Renal cortex interstitium (tissue), 11 donors: Measurements from ENCODE around the gene RPS15. TPM values are rescaled to one million over a fixed set of nuclear protein-coding genes. Genes with fewer than 3 reads are reported as not detected.
"Not testable (repeated sequence)": the region's sequence is repeated elsewhere in the genome, so short reads cannot be mapped to it uniquely, and the experiment has no call there.

Experiments
- DNase-seq, 11 donors: peaks; one replicate each; pipeline ENCODE4 v3.0.0-alpha.2; 2013; ENCODE audit warnings: low read depth in 9 of 11, low spot score in 4 of 11; ENCODE audit errors: extremely low read depth in 1 of 11
- polyA plus RNA-seq, 3 donors: library from polyadenylated mRNA; unstranded; fragments of 120-200 nt; gene quantifications; one replicate each; pipeline ENCODE4 v1.2.1, GENCODE V29; 2013; ENCODE audit not compliant: insufficient read length in 3 of 3

Gene RPS15
- polyA plus RNA-seq, 3 donors = 587 to 892 (median 766) TPM

DNA sequence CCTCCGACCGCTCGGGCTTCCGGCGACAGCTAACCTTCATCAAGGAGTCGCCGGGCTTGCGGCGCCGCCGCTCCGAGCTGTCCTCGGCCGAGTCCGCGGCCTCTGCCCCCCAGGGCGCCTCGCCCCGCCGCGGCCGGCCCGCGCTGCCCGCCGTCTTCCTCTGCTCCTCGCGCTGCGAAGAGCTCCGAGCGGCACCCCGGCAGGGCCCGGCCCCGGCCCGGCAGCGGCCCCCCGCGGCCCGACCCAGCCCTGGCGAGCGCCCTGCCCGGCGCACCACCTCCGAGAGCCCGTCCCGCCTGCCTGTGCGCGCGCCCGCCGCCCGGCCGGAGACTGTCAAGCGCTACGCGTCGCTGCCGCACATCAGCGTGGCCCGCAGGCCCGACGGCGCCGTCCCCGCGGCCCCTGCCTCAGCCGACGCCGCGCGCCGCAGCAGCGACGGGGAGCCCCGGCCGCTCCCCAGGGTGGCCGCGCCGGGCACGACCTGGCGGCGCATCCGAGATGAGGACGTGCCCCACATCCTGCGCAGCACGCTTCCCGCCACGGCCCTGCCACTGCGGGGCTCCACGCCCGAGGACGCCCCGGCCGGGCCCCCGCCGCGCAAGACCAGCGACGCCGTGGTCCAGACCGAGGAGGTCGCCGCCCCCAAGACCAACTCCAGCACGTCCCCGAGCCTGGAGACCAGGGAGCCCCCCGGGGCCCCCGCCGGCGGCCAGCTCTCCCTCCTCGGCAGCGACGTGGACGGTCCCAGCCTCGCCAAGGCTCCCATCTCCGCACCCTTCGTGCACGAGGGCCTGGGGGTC is 31.3 kb downstream of the RPS15 start:
- DNase-seq = no peak

DNA sequence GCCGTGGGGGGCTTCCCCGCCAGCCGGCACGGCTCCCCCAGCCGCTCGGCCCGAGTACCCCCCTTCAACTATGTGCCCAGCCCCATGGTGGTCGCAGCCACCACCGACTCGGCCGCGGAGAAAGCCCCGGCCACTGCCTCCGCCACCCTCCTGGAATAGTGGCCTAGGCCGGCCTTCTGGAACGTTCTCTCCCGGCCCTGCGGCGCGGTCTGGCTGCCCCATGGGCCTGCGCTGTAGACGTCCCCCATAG is 31.8 kb downstream of the RPS15 start:
- DNase-seq = no peak

DNA sequence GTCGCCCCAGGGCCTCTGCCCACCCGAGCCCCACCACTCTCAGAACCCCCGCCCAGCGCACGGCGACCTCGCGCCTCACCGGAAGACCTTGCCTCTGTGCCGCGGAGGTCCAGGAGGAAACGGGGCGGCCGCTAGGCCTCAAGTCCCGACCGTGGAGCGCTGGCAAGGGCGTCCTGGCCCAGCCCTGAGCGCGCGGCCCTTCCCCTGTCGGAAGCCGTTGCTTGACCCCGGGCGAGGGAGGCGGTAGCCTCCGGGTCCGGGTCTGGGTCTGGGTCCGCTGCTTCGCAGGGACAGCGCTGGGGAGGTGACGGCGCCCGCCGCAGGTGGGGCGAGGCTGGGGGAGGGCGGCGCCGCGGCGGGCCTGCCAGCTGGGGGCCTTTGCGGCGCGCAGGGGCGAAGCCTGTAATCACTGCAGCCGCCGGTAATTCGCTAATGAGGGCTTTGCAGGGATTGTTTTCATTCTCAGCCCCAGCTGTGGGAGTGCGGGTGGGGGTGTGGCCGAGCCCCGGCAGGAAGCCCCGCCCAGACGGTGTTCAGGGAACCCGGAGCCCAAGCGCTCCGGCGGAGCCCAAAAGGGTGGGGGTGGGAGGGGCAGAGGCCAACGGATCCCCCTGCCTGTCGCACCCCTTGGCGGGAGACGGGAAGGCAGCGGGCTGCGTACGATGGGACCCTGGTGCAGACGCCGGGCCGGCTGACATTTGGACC is 32.3 kb downstream of the RPS15 start:
- DNase-seq = no peak

DNA sequence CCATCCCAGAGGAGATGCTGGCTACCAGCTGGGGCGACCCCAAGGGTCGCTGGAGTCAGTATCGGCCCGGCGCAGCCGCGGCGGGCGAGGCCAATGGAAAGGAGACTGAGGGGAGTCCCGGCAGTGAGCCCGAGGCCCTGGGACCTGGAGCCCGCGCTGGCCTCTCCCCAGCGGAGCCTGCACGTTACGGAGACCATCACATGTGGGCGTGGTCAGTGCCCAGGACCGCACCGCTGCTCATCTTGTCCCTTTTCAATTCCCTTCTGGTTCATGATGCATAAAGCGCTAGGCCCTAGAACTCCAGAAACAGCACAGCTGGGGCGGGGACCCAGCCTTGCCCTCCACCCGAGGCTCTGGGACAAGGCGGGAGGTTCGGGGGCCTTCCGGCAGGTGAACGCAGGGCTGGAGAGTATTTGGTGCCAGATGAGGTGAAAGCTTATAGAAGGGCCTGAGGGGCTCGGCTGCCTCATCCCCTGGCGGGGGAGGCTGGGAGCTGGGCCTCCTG is 32.9 kb downstream of the RPS15 start:
- no peak for DNase-seq

DNA sequence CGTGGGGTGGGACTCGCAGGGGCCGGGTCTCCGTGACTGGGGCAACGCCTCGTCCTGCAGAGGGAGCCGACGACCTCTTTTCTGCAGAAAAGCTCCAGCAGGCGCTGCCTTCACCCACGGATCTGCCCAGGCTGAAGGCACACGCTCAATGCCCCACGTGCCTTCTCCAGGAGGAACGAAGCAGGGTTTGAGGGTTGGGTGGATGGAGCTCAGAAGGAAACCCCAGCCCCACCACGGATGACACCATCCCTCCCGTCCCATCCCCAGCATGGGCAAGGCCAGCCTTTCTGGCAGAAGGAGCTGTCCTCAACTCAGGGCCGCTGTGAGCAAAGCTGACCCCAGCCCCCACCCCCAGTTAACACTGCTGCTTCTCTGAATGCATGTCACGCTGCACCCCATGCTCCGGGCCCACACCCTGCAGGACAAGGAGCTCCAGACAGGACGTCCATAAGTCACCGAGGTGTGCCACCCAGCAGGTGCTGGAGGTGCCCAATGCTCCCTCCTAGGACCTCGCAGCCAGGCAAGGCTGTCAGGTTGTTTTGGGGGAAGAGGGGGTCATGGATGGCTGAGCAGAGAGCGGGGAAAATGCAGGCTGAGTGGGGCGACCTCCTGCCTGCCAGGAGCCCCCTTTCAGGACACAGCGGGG is 33.4 kb downstream of the RPS15 start:
- DNase-seq = no peak

DNA sequence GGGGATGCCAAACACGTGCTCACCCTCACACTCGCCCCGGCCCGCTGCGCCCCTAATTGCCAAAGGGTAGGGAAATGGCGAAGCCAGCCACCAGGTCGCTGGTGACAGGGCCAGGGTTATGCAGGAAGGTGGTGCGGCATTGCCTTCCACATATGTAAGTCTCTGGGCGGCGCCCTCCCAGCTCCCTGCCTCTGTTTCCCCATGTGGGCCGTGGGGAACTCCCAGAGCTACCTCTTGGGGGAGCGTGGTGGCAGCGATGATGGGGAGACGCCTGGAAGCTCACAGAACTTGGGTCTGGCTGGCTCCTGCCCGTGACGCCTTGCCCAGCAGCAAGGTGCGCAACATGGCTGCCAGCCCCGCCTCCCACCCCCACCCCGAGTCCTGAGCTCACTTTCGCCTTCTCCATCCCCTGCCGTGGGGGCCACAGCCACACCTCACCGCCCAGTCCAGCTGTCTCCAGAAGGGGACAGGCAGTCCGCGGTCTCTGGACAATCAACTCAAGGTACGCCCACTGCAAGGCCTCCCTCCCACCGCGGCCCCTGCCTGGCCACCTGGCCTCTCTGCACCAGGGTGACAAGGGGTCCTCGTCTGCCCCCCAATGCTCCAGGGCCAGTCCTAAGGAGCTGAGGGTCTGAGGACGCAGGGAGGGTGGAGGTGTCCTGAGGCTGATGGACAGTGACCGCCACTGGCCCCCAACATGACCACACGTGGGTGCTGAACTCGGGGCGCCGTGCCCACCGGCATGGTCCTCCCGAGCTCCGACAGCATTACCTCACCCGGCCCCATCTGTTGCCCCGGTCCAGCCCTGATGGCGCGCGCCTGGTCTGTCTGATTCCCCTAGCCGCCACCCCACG is 34.3 kb downstream of the RPS15 start:
- DNase-seq = no peak

DNA sequence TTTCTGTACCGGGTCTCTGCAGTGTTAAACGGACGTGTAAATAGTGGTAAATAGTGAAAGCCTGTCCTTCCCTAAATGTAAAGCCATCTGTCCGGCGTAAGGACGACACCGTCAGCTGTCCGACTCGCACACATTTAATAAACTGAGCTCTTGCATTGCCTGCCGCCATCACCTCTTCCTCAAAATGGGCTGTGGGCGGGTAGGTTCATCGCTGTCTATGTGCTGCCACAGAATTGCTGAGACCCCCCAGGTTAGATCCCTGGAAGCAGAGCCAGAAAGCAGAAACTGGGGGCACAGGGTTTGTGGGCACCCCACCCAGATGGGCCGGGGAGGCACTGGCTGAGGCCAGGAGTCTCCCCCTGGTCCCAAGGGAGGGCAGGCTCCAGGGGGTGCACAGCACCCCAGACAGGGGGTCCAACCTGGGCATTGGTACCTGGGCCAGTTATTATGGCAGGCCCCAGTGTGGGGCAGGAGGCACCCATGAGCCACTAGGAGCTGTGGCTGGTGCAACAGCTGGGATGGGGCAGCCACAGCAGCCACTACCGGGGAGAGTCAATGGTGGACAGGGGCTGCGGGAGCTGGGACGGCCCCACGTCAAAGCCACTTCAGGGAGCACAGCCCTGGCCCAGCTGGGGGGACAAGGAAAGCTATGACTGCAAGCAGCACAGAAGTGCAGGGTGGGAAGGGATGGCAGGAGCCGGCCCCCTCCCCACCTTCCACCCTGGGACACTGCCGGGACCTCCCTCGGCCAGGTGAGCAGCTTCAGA is 35.1 kb downstream of the RPS15 start:
- no peak for DNase-seq

DNA sequence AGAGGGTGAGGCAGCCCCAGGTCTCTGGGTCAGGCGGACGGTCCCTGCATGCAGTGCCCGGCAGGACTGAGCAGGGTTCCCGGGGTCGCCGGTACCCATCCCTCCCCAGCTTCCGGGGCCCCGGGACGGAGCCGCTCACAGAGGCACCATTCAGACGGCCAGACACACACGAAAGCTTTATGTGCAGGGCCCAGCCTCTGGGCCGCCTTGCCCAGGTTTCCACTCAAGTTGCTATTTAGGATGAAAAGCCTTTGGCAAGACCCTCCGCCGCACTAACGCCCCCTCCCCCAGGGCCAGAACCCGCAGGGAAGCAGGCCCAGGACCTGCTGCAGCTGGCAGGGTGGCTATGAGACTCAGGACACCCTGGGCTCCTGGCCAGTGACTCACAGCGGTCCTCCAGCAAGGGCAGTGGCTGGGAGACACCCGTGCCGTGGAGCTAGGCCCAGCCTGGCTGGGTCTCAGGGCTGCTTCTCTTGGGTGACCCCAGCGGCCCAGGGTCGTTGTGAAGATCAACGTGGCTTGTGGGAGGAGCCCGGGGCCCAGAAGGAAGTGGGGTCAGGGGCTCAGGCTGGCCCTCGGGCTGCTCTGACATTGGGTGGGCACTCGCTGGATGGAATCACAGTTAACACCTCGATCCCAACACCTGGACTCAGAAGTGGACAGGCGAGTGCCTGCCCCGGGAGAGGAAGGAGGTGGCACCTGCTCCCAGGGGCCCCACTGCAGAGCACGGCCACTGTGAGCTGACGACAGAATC is 36.0 kb downstream of the RPS15 start:
- DNase-seq = no peak

DNA sequence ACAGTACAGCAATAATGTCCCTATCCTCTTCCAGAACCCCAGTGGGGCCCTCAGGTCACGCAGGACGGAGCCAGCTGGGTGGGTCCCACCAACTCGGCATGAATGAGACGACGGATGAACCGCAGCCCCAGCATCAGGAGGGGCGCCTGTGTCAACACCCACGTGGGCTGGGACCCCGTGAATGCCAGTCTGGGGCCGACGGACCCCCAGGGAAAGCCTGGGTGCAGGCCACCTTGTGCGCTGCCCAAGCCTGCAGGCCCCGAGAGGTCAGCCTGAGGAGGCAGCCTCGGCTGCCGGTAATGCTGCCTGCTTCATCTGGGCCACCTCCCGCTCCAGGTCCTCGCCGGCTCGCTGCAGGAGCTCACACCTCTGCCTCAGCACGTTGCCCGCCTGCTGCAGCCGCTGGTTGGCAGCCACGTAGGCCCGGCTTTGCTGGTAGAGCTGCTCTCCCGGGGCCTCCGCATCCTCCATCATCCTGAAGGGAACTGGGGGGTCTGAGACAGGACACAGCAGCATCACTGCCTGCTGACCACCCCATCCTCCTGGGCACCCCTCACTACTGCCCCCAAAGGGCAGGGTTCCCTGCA is 36.7 kb downstream of the RPS15 start:
- DNase-seq = no peak

DNA sequence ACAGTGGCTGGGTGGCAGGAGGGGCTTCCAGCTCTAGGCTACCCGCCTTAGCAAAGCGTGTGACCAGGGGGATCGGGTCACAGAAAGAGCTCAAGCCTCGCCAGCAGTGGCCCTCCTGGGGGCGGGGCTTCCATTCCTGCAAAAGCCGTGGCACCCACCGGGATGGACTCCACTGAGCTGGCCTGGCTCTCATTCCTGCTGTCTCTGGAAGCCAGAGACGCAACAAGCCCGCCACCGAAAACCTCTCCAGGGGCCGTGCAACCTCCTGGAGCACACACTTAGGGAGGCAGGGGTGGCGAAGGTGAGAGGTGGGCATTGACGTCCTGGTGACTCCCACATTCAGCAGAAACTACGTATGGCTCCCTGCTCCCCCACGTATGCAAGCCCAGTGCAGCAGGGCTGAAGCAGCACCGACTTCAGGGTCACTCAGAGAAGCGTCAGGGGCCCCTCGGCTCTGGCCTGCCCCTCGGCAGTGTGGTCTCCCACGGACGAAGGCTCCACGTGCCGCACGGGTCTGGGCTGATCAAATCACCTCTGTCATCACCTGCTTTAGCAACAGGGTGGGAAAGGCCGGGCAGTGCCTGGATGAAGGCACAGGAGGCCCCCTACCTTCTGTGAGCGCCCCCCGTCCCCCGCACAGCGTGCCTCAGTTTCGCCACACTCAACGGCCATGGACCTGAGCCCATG is 37.7 kb downstream of the RPS15 start:
- no peak for DNase-seq

DNA sequence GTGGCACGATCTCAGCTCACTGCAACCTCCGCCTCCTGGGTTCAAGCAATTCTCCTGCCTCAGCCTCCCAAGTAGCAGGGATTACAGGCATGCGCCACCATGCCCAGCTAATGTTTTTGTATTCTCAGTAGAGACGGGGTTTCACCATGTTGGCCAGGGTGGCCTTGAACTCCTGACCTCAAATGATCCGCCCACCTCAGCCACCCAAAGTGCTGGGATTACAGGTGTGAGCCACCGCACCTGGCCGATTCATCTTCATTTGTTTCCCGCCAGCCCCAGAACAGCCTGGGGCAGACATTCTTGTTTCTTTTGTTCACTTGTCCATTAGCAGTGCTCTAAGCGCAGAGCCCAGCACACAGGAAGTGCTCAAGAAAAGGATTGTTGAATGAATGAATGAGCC is 38.9 kb downstream of the RPS15 start:
- not testable (repeated sequence) for DNase-seq

DNA sequence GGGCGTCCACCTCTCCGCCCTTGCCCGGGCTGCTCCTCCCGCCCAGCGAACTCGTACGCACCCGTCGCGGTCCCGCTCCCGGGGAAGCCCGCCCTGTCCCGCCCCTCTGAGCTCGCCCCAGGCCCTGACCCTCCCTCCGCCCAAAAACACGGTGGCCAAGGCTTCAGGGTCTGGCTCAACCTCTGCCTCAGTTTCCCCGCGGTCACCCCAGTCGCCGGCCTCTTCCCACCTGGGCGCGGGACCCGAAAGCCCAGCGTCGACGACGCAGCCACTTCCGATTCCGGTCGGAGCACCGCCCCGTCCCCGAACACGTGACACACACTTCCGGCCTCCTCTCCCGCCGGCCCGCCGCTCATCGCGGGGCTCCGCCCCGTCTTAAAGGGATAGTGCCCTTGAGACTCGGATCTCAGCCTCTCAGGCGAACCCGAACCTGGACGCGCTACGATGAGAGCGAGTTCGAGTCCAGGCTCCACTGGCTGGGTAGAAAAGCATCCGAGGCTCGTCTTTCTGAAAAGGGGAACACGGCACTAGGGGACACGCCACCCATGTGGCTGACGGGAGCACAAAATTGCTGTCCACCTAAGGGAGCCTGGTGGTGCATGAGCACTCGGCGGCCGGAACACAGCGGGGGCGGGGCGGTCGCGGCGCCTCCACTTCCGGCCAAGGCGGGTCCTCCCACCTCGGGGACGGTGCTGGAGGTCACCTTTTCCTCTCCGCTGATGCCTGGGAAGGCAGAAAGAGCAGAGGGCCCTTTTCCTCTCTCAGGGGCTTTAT is 40.9 kb downstream of the RPS15 start, which contains the start of gene C19orf25:
C19orf25 (minus strand) TSS at position 282 of the 774 bp plus-strand sequence. CDS start 312 bp downstream, outside the sequence.
- DNase-seq = peak; percentile 75 to 90 (median 87)

DNA sequence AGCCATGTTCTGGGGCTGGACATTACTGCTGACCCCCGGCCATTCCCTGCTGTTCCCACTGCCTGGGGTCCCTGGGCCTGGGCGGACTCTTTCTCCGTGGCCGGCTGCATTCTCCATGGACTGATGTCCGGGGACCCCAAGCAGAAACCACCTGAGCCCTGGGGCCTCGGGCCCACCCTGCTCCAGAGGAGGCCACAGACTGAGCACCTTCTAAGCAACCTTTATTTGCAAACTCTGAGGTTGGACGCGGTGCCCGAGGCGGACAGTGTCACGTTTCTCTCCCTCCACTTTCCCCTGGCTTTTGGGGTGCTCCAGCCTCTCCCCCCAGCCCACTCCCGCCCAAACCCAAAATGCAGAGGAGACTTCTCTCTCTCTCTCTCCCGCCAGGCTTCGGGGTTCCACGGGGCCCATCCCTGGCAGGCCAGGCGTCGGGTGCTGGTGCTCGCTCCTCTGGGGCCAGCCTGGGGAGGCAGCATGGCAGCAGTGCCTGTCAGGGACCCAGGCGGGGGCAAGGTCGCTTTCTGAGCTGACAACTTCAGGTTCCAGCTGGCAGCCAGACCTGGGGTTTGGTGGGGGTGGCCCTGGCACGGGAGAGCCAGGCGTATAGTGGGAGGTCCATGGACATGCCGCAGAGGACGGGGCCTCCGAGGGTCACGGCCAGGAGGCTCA is 43.2 kb downstream of the RPS15 start:
- DNase-seq = no peak

DNA sequence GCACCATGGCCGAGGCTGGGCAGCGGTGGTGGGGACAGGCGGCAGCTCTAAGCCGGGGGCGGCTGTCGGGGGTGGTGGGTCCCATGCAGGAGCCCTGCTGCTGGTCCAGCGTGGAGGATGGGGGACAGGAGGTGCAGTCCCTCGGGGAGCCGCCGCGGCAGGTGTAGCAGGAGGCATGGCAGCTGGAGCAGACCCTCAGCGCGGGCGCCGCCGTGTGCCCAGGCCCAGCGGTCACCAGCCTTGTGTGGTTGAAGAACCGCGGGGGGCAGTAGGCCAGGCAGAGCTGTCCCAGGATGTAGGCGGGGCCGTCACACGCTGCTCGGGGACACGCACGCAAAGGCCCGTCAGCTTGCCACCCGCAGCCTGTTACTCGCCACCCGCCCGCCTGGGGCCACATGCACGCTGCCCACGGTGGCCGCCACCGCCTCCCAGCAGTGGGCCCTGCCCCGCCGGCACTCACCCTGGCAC is 43.7 kb downstream of the RPS15 start:
- no peak for DNase-seq

DNA sequence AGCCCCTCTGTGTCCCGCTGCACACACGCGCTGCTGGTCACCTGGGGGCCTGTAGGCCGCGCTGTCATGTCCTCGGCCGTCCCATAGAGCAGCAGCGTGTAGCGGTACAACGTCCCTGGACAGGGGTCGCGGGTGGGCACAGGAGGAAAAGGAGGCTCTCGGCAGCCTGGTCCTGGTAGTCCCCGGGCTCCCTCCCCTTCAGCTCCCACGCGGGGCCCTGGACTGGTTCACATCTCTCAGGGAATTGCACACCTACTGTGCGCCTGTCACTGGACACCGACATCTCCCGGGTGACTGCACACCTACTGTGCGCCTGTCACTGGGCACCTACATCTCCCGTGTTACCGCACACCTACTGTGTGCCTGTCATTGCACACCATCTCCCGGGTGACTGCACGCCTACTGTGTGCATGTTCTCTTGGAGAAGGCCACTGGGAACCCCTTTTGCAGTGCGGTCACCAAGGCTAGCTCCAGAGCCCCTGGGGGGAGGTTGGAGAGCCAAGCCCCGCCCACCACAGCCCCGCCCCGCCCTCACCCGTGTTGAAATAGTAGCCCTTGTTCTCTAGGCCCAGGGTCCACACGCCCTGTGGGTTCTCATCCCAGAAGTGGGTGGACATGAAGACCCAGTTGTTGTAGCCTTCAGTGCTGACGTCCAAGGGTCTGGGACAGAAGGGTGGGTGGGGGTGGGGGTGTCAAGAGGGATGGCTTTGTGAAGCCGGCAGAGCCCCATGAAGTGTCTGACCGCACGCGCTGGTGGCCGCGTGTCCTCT is 44.4 kb downstream of the RPS15 start:
- DNase-seq = no peak
